ENCODE measurements around the gene LRRN3. TPM values are rescaled to one million over a fixed set of nuclear protein-coding genes. Genes with fewer than 3 reads are reported as not detected.

LRRN3 gene
- not detected for polyA plus RNA-seq (2012; ENCODE audit: insufficient read length, low read depth)

DNA sequence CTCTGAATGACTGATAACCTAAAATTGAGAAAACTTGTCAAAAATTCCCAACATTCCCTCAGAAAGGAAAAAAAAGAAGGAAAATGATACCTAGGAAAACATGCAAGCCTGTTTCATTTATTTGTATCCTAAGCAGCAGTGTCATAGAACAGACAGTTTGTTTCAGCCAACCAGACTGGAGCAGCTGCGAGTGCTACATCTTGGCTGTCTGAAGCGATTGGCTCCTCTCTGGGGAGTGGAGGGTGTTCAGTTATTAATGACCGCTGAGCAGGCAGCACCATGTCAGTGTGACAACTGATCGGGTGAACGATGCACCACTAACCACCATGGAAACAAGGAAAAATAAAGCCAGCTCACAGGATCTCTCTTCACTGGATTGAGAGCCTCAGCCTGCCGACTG is at the start of gene LRRN3:
Gene LRRN3, plus strand, starts transcription at position 282 of the 400 bp plus-strand sequence. CDS start 31,646 bp downstream, outside the sequence.
- TF ChIP-seq FOXP2 (optimal IDR thresholded peaks at IDR 0.05; ENCODE audit: borderline replicate concordance, extremely low read depth, extremely low read length, insufficient read depth) (no peak), SIN3A (IDR thresholded peaks at IDR 0.05; ENCODE audit: borderline replicate concordance, insufficient read depth, low read length) (no peak), TAF1 (IDR thresholded peaks at IDR 0.05; ENCODE audit: borderline replicate concordance, insufficient read depth, low read length) (no peak), POLR2AphosphoS5 (IDR thresholded peaks at IDR 0.05; ENCODE audit: low read depth, low read length) (no peak)
- TF ChIP-seq, protein P1, sequence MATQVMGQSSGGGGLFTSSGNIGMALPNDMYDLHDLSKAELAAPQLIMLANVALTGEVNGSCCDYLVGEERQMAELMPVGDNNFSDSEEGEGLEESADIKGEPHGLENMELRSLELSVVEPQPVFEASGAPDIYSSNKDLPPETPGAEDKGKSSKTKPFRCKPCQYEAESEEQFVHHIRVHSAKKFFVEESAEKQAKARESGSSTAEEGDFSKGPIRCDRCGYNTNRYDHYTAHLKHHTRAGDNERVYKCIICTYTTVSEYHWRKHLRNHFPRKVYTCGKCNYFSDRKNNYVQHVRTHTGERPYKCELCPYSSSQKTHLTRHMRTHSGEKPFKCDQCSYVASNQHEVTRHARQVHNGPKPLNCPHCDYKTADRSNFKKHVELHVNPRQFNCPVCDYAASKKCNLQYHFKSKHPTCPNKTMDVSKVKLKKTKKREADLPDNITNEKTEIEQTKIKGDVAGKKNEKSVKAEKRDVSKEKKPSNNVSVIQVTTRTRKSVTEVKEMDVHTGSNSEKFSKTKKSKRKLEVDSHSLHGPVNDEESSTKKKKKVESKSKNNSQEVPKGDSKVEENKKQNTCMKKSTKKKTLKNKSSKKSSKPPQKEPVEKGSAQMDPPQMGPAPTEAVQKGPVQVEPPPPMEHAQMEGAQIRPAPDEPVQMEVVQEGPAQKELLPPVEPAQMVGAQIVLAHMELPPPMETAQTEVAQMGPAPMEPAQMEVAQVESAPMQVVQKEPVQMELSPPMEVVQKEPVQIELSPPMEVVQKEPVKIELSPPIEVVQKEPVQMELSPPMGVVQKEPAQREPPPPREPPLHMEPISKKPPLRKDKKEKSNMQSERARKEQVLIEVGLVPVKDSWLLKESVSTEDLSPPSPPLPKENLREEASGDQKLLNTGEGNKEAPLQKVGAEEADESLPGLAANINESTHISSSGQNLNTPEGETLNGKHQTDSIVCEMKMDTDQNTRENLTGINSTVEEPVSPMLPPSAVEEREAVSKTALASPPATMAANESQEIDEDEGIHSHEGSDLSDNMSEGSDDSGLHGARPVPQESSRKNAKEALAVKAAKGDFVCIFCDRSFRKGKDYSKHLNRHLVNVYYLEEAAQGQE (IDR thresholded peaks at IDR 0.05; ENCODE audit: insufficient read depth in 1 of 2, low read depth in 2 of 2, low read length in 2 of 2), result no peak

DNA sequence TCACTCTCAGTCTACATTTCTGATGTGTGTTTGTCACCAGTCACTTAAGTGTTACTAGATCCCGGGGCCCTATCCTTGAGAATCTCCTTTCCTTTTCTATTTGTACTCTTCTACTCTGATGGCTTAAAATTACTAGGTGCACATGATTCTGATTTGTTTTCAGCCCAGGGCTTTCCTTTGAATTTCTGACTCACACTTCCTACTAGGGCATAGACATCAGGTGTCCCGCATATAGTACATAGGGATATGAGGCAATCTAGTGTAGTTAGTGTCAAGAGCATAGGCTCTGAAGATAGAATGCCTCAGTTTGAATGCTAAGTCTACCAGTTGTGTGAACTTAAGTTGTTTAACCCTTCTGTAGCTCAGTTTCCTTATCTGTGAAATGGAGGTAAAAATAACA is 49.4 kb upstream of the LRRN3 start:
- TF ChIP-seq FOXP2 (optimal IDR thresholded peaks at IDR 0.05; ENCODE audit: borderline replicate concordance, extremely low read depth, extremely low read length, insufficient read depth) (no peak), SIN3A (IDR thresholded peaks at IDR 0.05; ENCODE audit: borderline replicate concordance, insufficient read depth, low read length) (no peak), POLR2AphosphoS5 (IDR thresholded peaks at IDR 0.05; ENCODE audit: low read depth, low read length) (no peak), TAF1 (IDR thresholded peaks at IDR 0.05; ENCODE audit: borderline replicate concordance, insufficient read depth, low read length) (no peak)
- TF ChIP-seq, protein P1 (IDR thresholded peaks at IDR 0.05; ENCODE audit: insufficient read depth in 1 of 2, low read depth in 2 of 2, low read length in 2 of 2), result no peak

DNA sequence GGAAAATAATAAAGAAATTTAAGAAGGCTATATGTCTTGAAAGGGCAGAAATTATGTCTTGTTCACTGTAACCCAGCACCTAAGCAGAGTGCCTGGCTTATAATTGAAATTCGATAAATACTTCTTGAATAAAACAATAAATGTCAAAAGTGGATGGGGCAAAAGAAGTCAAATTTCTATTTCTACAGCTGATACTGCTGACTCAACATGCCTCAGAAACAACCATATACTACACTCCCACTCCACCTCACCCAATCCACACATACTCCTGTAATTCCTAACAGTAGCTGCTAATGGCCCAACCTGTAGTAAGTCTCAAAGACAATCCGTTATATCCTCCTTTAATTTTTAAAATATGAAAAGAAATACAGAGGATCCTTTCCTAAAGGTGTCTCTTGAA is 48.1 kb upstream of the LRRN3 start:
- TF ChIP-seq FOXP2 (optimal IDR thresholded peaks at IDR 0.05; ENCODE audit: borderline replicate concordance, extremely low read depth, extremely low read length, insufficient read depth) (no peak), TAF1 (IDR thresholded peaks at IDR 0.05; ENCODE audit: borderline replicate concordance, insufficient read depth, low read length) (no peak), POLR2AphosphoS5 (IDR thresholded peaks at IDR 0.05; ENCODE audit: low read depth, low read length) (no peak), SIN3A (IDR thresholded peaks at IDR 0.05; ENCODE audit: borderline replicate concordance, insufficient read depth, low read length) (no peak)
- TF ChIP-seq, protein P1 (IDR thresholded peaks at IDR 0.05; ENCODE audit: insufficient read depth in 1 of 2, low read depth in 2 of 2, low read length in 2 of 2), result no peak

DNA sequence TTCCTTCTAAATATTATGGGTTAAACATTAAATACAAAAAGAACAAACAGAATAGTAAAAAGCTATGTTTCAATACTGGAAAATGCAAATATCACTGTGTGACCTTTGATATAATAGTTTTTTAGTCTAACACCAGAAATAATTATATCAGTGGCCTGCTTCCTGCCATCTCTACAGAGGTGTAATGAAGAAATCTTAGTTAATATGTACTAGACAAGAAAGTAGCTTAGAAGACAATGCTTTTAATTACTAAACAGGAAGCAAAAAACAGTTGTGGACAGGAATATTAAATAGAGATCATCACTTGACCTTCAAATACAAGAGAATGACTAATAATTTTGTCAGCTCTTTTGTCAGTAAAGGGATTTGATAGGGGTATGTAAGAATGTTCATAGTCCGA is 47.4 kb upstream of the LRRN3 start:
- TF ChIP-seq POLR2AphosphoS5 (IDR thresholded peaks at IDR 0.05; ENCODE audit: low read depth, low read length) (no peak), TAF1 (IDR thresholded peaks at IDR 0.05; ENCODE audit: borderline replicate concordance, insufficient read depth, low read length) (no peak), FOXP2 (optimal IDR thresholded peaks at IDR 0.05; ENCODE audit: borderline replicate concordance, extremely low read depth, extremely low read length, insufficient read depth) (no peak), SIN3A (IDR thresholded peaks at IDR 0.05; ENCODE audit: borderline replicate concordance, insufficient read depth, low read length) (no peak)
- TF ChIP-seq, protein P1 (IDR thresholded peaks at IDR 0.05; ENCODE audit: insufficient read depth in 1 of 2, low read depth in 2 of 2, low read length in 2 of 2), result no peak

DNA sequence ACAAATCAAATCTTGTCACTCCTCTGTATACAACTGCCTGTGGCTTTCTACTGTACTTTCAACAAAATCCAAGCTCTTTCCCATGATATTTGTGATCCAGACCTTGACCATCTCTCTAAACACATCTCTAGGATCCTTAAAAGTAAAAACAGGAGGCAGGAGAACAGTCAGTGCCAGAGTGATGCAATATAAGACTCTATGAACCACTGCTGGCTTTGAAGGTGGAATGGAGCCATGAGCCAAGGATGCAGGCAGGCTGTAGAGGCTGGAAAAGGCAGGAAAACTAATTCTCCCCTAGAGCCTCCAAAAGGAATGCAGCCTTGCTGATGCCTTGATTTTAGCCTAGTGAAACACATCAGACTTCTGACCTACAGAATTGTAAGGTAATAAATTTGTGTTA is 45.5 kb upstream of the LRRN3 start:
- TF ChIP-seq FOXP2 (optimal IDR thresholded peaks at IDR 0.05; ENCODE audit: borderline replicate concordance, extremely low read depth, extremely low read length, insufficient read depth), result no peak
- TF ChIP-seq SIN3A (IDR thresholded peaks at IDR 0.05; ENCODE audit: borderline replicate concordance, insufficient read depth, low read length), result no peak
- no peak for TF ChIP-seq TAF1 (IDR thresholded peaks at IDR 0.05; ENCODE audit: borderline replicate concordance, insufficient read depth, low read length)
- no peak for TF ChIP-seq POLR2AphosphoS5 (IDR thresholded peaks at IDR 0.05; ENCODE audit: low read depth, low read length)
- TF ChIP-seq, protein P1 (IDR thresholded peaks at IDR 0.05; ENCODE audit: insufficient read depth in 1 of 2, low read depth in 2 of 2, low read length in 2 of 2), result no peak
